Measurements from ENCODE around the gene CTR9. TPM values are rescaled to one million over a fixed set of nuclear protein-coding genes. Genes with fewer than 3 reads are reported as not detected.

CTR9 gene
- total and polyA plus RNA-seq, 9 of the 15 experiments (the other 6 are each of a cell fraction or from before 2014, with no cell fraction given) = 25.4 to 79.3 (median 47.3) TPM

- TF ChIP-seq PRDM10 (IDR thresholded peaks at IDR 0.05; ENCODE audit: partially characterized antibody) (no peak), HDAC6 (IDR thresholded peaks at IDR 0.05; ENCODE audit: low read depth, low read length) (no peak), LCOR (CRISPR knock-in tag; IDR thresholded peaks at IDR 0.05) (no peak), GMEB1 (CRISPR knock-in tag; IDR thresholded peaks at IDR 0.05) (0 out of 2 replicates have a peak, but pooled peaks have one; percentile 24), POLR2G (IDR thresholded peaks at IDR 0.05; ENCODE audit: low read depth, low read length) (no peak), DDX20 (tag; IDR thresholded peaks at IDR 0.05; ENCODE audit: low read depth) (no peak), TAF1 (IDR thresholded peaks at IDR 0.05; ENCODE audit: control insufficient read depth, extremely low read depth, insufficient read depth, low read length, severe bottlenecking) (no peak), JUND (IDR thresholded peaks at IDR 0.05; ENCODE audit: borderline replicate concordance, low read depth, low read length) (peak; percentile 91), JUND (tag; IDR thresholded peaks at IDR 0.05; ENCODE audit: borderline replicate concordance, low read depth, low read length) (peak; percentile 87; the same call in 2 of the 3 replicates), ZBTB40 (IDR thresholded peaks at IDR 0.05) (no peak), ZBTB40 (CRISPR knock-in tag; IDR thresholded peaks at IDR 0.05) (no peak)
These were observed 8.4 kb upstream of the CTR9 start (continued) for GRCh38 chr11:10742460-10743208.
